Endothelial cell (in vitro differentiated cells): ENCODE measurements around the gene SESN3. TPM values are rescaled to one million over a fixed set of nuclear protein-coding genes. Genes with fewer than 3 reads are reported as not detected.

Experiments
- DNase-seq: peaks from one replicate; pipeline ENCODE4 v3.0.0; 2021; ENCODE audit warnings: low spot score
- H3K27ac Mint-ChIP-seq: one replicate; pipeline ENCODE4 v1.8.0; 2021; ENCODE audit warnings: mixed read lengths, inconsistent platforms; ENCODE audit not compliant: unreplicated experiment
- H3K27me3 Mint-ChIP-seq: one replicate; pipeline ENCODE4 v1.8.0; 2021; ENCODE audit warnings: mild to moderate bottlenecking, moderate library complexity, mixed read lengths, inconsistent platforms; ENCODE audit not compliant: unreplicated experiment
- H3K36me3 Mint-ChIP-seq: one replicate; pipeline ENCODE4 v1.8.0; 2021; ENCODE audit warnings: mild to moderate bottlenecking, low read depth, mixed read lengths, inconsistent platforms; ENCODE audit not compliant: unreplicated experiment
- H3K4me1 Mint-ChIP-seq: one replicate; pipeline ENCODE4 v1.8.0; 2021; ENCODE audit warnings: mild to moderate bottlenecking, mixed read lengths, inconsistent platforms; ENCODE audit not compliant: unreplicated experiment
- H3K4me3 Mint-ChIP-seq: one replicate; pipeline ENCODE4 v1.8.0; 2021; ENCODE audit warnings: mild to moderate bottlenecking, mixed read lengths, inconsistent platforms; ENCODE audit not compliant: unreplicated experiment
- H3K9me3 Mint-ChIP-seq: one replicate; pipeline ENCODE4 v1.8.0; 2021; ENCODE audit warnings: mixed read lengths, inconsistent platforms; ENCODE audit not compliant: unreplicated experiment
- CTCF ChIP-seq: fragments of 200-600 bp; sonication (generic); IDR thresholded peaks from one replicate; pipeline ENCODE4 v1.5.0; 2021; ENCODE audit warnings: antibody characterized with exemption; ENCODE audit not compliant: unreplicated experiment
- total RNA-seq: library from RNA; stranded (reverse); fragmentation: NEBNext Ultra II Directional; extraction: Animal tissue kit (Norgen Biotek cat#: 25700); gene quantifications from one replicate; pipeline ENCODE4 v1.2.1, GENCODE V29; 2021; ENCODE audit not compliant: unreplicated experiment

SESN3 gene
- total RNA-seq, 1 donor from 2014 or later: 94.5 TPM

- H3K4me3 Mint-ChIP-seq: no peak overlapping the region
- no peak for DNase-seq
- H3K27ac Mint-ChIP-seq: no peak overlapping the region
- peaks cover 5% of the 10 kb centered on the region for H3K4me1 Mint-ChIP-seq
- no peaks in the 10 kb centered on the region for H3K9me3 Mint-ChIP-seq
- H3K36me3 Mint-ChIP-seq: no peaks in the 10 kb centered on the region
- no peak for TF ChIP-seq CTCF
- peaks cover 8% of the 10 kb centered on the region for H3K27me3 Mint-ChIP-seq
Measured at GRCh38 chr11:95144313-95145235, 86.4 kb downstream of the SESN3 start.

- no peak overlapping the region for H3K27ac Mint-ChIP-seq
- H3K9me3 Mint-ChIP-seq: no peaks in the 10 kb centered on the region
- no peaks in the 10 kb centered on the region for H3K36me3 Mint-ChIP-seq
- peaks cover 2% of the 10 kb centered on the region for H3K4me1 Mint-ChIP-seq
- peaks cover 3% of the 10 kb centered on the region for H3K27me3 Mint-ChIP-seq
- TF ChIP-seq CTCF: no peak
- DNase-seq: no peak
- H3K4me3 Mint-ChIP-seq: no peak overlapping the region
Measured at GRCh38 chr11:95143106-95143681, 87.8 kb downstream of the SESN3 start.

GRCh38 chr11:95142431-95142830, 88.6 kb downstream of the SESN3 start:
- TF ChIP-seq CTCF: no peak
- no peak for DNase-seq
- Mint-ChIP-seq H3K4me1 (peaks cover 2% of the 10 kb centered on the region), H3K27me3 (peaks cover 3% of the 10 kb centered on the region), H3K27ac (no peak overlapping the region), H3K36me3 (no peaks in the 10 kb centered on the region), H3K4me3 (no peak overlapping the region), H3K9me3 (no peaks in the 10 kb centered on the region)

- no peak for DNase-seq
- Mint-ChIP-seq H3K27ac (no peak overlapping the region), H3K27me3 (peaks cover 1% of the 10 kb centered on the region), H3K36me3 (no peaks in the 10 kb centered on the region), H3K9me3 (no peaks in the 10 kb centered on the region), H3K4me1 (no peaks in the 10 kb centered on the region), H3K4me3 (no peak overlapping the region)
- no peak for TF ChIP-seq CTCF
Measured at GRCh38 chr11:95140397-95141033, 90.5 kb downstream of the SESN3 start.
